IMR-90 (cell line): ENCODE results near the gene DMRTC2. TPM values are rescaled to one million over a fixed set of nuclear protein-coding genes. Genes with fewer than 3 reads are reported as not detected.
A peak's percentile ranks its signal among the peaks of the same experiment; 100 is the strongest.

ENCODE experiments used
- ATAC-seq: fragments of 200-7000 bp; cut with Tn5 transposase; 2 replicates; pipeline ENCODE4 v1.9.1; 2020; ENCODE audit warnings: low read depth, mild to moderate bottlenecking, moderate library complexity
- BruUV-seq: library from RNA; stranded (reverse); fragments of 400-500 nt; replicated peaks from 2 replicates; lab custom pipeline; 2021; lab: Mats Ljungman, UMichigan
- CTCF ChIA-PET: fragments of 300-600 bp; formaldehyde crosslinking; extraction: SDS; loops from one replicate; lab custom pipeline; 2021; ENCODE audit warnings: antibody characterized with exemption; lab: Yijun Ruan, JAX
- POLR2A ChIA-PET: fragments of 300-600 bp; sonication (Branson Sonifier 250); formaldehyde crosslinking; loops from one replicate; lab custom pipeline; 2022; ENCODE audit warnings: antibody characterized with exemption; ENCODE audit not compliant: unreplicated experiment; lab: Charles Lee
- DNase-seq: peaks from one replicate; pipeline ENCODE4 v3.0.0; 2013
- H2AFZ ChIP-seq: replicated peaks from 2 replicates; pipeline ENCODE3; 2013; ENCODE audit warnings: low read length, mild to moderate bottlenecking; ENCODE audit not compliant: poor library complexity
- H2AK5ac ChIP-seq: 2 replicates; pipeline ENCODE4 v1.6.1; 2013; ENCODE audit warnings: low read depth, low read length, inconsistent platforms
- H2AK9ac ChIP-seq: replicated peaks from 2 replicates; pipeline ENCODE3; 2013; ENCODE audit warnings: mild to moderate bottlenecking, low read depth, low read length, moderate library complexity; ENCODE audit not compliant: poor library complexity
- H2BK120ac ChIP-seq: 2 replicates; pipeline ENCODE4 v1.6.1; 2013; ENCODE audit warnings: low read depth, low read length, inconsistent platforms
- H2BK15ac ChIP-seq: 3 replicates; pipeline ENCODE4 v1.6.1; 2013; ENCODE audit warnings: low read depth, low read length, inconsistent platforms
- H2BK20ac ChIP-seq: 2 replicates; pipeline ENCODE4 v1.6.1; 2013; ENCODE audit warnings: low read depth, mild to moderate bottlenecking, inconsistent platforms, low read length, moderate library complexity
- H2BK5ac ChIP-seq: 2 replicates; pipeline ENCODE4 v1.6.1; 2013; ENCODE audit warnings: mild to moderate bottlenecking, low read depth, low read length, inconsistent platforms; ENCODE audit not compliant: poor library complexity, severe bottlenecking
- H3K14ac ChIP-seq: replicated peaks from 2 replicates; pipeline ENCODE4 v1.6.1; 2013; ENCODE audit warnings: low read depth, low read length, inconsistent platforms
- H3K18ac ChIP-seq: 2 replicates; pipeline ENCODE4 v1.6.1; 2013; ENCODE audit warnings: low read depth, low read length, control low read depth
- H3K23ac ChIP-seq: 2 replicates; pipeline ENCODE4 v1.6.1; 2013; ENCODE audit warnings: low read depth, low read length, inconsistent platforms
- H3K27ac ChIP-seq: 2 replicates; pipeline ENCODE4 v1.5.1; 2013; ENCODE audit warnings: mild to moderate bottlenecking, control low read depth, low read length; ENCODE audit not compliant: insufficient read depth
- H3K27me3 ChIP-seq: 2 replicates; pipeline ENCODE4 v1.6.1; 2013; ENCODE audit warnings: low read length; ENCODE audit not compliant: control insufficient read depth, insufficient read depth
- H3K36me3 ChIP-seq: 2 replicates; pipeline ENCODE4 v1.6.1; 2013; ENCODE audit warnings: low read length, mixed read lengths; ENCODE audit not compliant: control insufficient read depth, insufficient read depth
- H3K4ac ChIP-seq: 2 replicates; pipeline ENCODE4 v1.6.1; 2013; ENCODE audit warnings: low read depth, low read length, inconsistent platforms
- H3K4me1 ChIP-seq: 2 replicates; pipeline ENCODE4 v1.6.1; 2013; ENCODE audit warnings: low read length, mixed read lengths; ENCODE audit not compliant: control insufficient read depth, insufficient read depth
- H3K4me2 ChIP-seq: 2 replicates; pipeline ENCODE4 v1.6.1; 2013; ENCODE audit warnings: low read depth, mild to moderate bottlenecking, control low read depth, low read length, moderate library complexity
- H3K4me3 ChIP-seq: 2 replicates; pipeline ENCODE4 v1.5.1; 2013; ENCODE audit warnings: low read depth, mild to moderate bottlenecking, control low read depth, low read length, moderate library complexity; ENCODE audit not compliant: insufficient read depth
- H3K56ac ChIP-seq: 2 replicates; pipeline ENCODE4 v1.6.1; 2013; ENCODE audit warnings: low read length, inconsistent platforms; ENCODE audit not compliant: insufficient read depth; ENCODE audit errors: extremely low read depth
- H3K79me1 ChIP-seq, 2 experiments: 2 replicates each; pipeline ENCODE4 v1.6.1; 2013; ENCODE audit warnings: low read length in 2 of 2, inconsistent platforms in 1 of 2, low read depth in 1 of 2
- H3K9ac ChIP-seq: 2 replicates; pipeline ENCODE4 v1.6.1; 2013; ENCODE audit warnings: low read depth, low read length, control low read depth
- H3K9me1 ChIP-seq: 2 replicates; pipeline ENCODE4 v1.6.1; 2013; ENCODE audit warnings: low read length, inconsistent platforms; ENCODE audit not compliant: insufficient read depth
- H3K9me3 ChIP-seq: 2 replicates; pipeline ENCODE4 v1.6.1; 2013; ENCODE audit warnings: low read length; ENCODE audit not compliant: control insufficient read depth, insufficient read depth
- H4K20me1 ChIP-seq: 2 replicates; pipeline ENCODE4 v1.6.1; 2013; ENCODE audit warnings: low read length, inconsistent platforms; ENCODE audit not compliant: insufficient read depth
- H4K5ac ChIP-seq: 2 replicates; pipeline ENCODE4 v1.6.1; 2013; ENCODE audit warnings: mild to moderate bottlenecking, low read depth, low read length, control low read depth
- H4K8ac ChIP-seq, 2 experiments: 2 replicates each; pipeline ENCODE4 v1.6.1; 2013; ENCODE audit warnings: low read depth in 2 of 2, low read length in 2 of 2, control low read depth in 1 of 2, inconsistent platforms in 1 of 2
- H4K91ac ChIP-seq: 2 replicates; pipeline ENCODE4 v1.6.1; 2013; ENCODE audit warnings: low read depth, low read length, inconsistent platforms; ENCODE audit not compliant: insufficient read depth
- CTCF ChIP-seq: conservative IDR thresholded peaks from 2 replicates; pipeline ENCODE4 v1.5.1; 2012; ENCODE audit warnings: mild to moderate bottlenecking, low read depth, low read length, improper control_type of control experiment
- MAZ ChIP-seq: IDR thresholded peaks from 2 replicates; pipeline ENCODE4 v1.6.1; 2012; ENCODE audit warnings: low read depth, mild to moderate bottlenecking, low read length, improper control_type of control experiment, moderate library complexity, borderline replicate concordance
- RAD21 ChIP-seq: IDR thresholded peaks from 2 replicates; pipeline ENCODE4 v1.6.1; 2012; ENCODE audit warnings: low read length, improper control_type of control experiment
- WGBS, 2 experiments: methylation state at CpG; one replicate each; pipeline versions ENCODE4 v1.1.5 to v1.1.7; 2013; ENCODE audit warnings: missing lambda C conversion rate in 2 of 2; ENCODE audit not compliant: insufficient read length in 1 of 2; ENCODE audit errors: extremely low coverage in 2 of 2; 5-methylcytosine and 5-hydroxymethylcytosine counted together
- dilution Hi-C: fragments of 300-500 bp; cut with HindIII; formaldehyde crosslinking; loops from one replicate; pipeline ENCODE4 v1.14.3; 2018; ENCODE audit warnings: low sequenced_read_pairs; ENCODE audit not compliant: unreplicated experiment
- in situ Hi-C: fragments of 300-500 bp; cut with MboI; formaldehyde crosslinking; loops from 3 replicates; pipeline ENCODE4 v1.14.3; 2019; ENCODE audit warnings: low sequenced_read_pairs, inconsistent platforms, mixed read lengths
- intact Hi-C: fragments of 100-400 bp; cut with micrococcal nuclease; formaldehyde crosslinking; loops from 2 replicates; pipeline ENCODE4 v1.10.0; 2022
- polyA plus RNA-seq, 3 experiments: library from polyadenylated mRNA; depleted of rRNA; stranded (reverse); fragments of >200 nt; gene quantifications; 2 replicates each; pipeline ENCODE4 v1.2.3, GENCODE V29; 2012; ENCODE audit warnings: low replicate concordance in 1 of 3
- total RNA-seq: library from RNA; depleted of rRNA; stranded (reverse); fragments of >200 nt; gene quantifications from 2 replicates; pipeline ENCODE4 v1.2.3, GENCODE V29; 2012

The DMRTC2 gene
- total and polyA plus RNA-seq, 2 of the 4 experiments (the other 2 are of a cell fraction) = not detected

GRCh38 chr19:41895745-41896580 is 51.1 kb downstream of the DMRTC2 start:
- no peak overlapping the region for H2BK15ac ChIP-seq
- intact Hi-C loops = no loop called here
- H3K4me1 ChIP-seq = no peaks in the 10 kb centered on the region
- no peak overlapping the region for H2BK5ac ChIP-seq
- no peak overlapping the region for H2AFZ ChIP-seq
- in situ Hi-C loops = no loop called here
- peaks cover 58% of the 10 kb centered on the region for H3K36me3 ChIP-seq
- H4K20me1 ChIP-seq = peaks cover 10% of the 10 kb centered on the region
- no peak overlapping the region for H3K23ac ChIP-seq
- ChIA-PET POLR2A (no interaction called here), CTCF (no interaction called here)
- H3K27ac ChIP-seq = no peak overlapping the region
- H2AK5ac ChIP-seq = no peak overlapping the region
- dilution Hi-C loops = no loop called here
- no peak overlapping the region for H3K9ac ChIP-seq
- H3K4me2 ChIP-seq = no peak overlapping the region
- WGBS, 2 experiments = 83% methylated on average over 1 of the region's 19 CpGs; no CpG with 5 or more reads in 1 of the 2 experiments
- peak; percentile 41; the same call in 1 of the 2 replicates for ATAC-seq
- no peak overlapping the region for H3K4ac ChIP-seq
- no peak overlapping the region for H4K91ac ChIP-seq
- H2BK20ac ChIP-seq = no peak overlapping the region
- no peak overlapping the region for H3K56ac ChIP-seq
- no peak overlapping the region for H2AK9ac ChIP-seq
- BruUV-seq = no TSS peak
- no peaks in the 10 kb centered on the region for H3K9me3 ChIP-seq
- H3K14ac ChIP-seq = no peak overlapping the region
- H3K9me1 ChIP-seq = no peaks in the 10 kb centered on the region
- peaks cover 5 to 11% of the 10 kb centered on the region in 2 experiments for H3K79me1 ChIP-seq
- H3K27me3 ChIP-seq = no peaks in the 10 kb centered on the region
- no peak for TF ChIP-seq MAZ
- no peak for TF ChIP-seq RAD21
- TF ChIP-seq CTCF = 0 out of 2 replicates have a peak, but pooled peaks have one; percentile 7
- H2BK120ac ChIP-seq = no peak overlapping the region
- H3K4me3 ChIP-seq = no peak overlapping the region
- H4K5ac ChIP-seq = no peak overlapping the region
- no peak for DNase-seq
- no peak overlapping the region for H3K18ac ChIP-seq
- no peak overlapping the region for H4K8ac ChIP-seq
